ENCODE measurements around the gene PROX2.

The PROX2 gene

GRCh38 chr14:74908861-74909341, 33.0 kb upstream of the PROX2 start:
- DNase-seq (ENCODE audit: low spot score), result no peak

GRCh38 chr14:74907744-74908143, 31.8 kb upstream of the PROX2 start:
- no peak for DNase-seq (ENCODE audit: low spot score)

GRCh38 chr14:74906925-74907521, 31.1 kb upstream of the PROX2 start:
- DNase-seq (ENCODE audit: low spot score), result no peak

GRCh38 chr14:74905595-74906142, 29.7 kb upstream of the PROX2 start:
- peak; percentile 79 for DNase-seq (ENCODE audit: low spot score)

- DNase-seq (ENCODE audit: low spot score), result no peak
These were observed 28.9 kb upstream of the PROX2 start for GRCh38 chr14:74904635-74905503.

GRCh38 chr14:74902941-74903705, 27.2 kb upstream of the PROX2 start:
- DNase-seq (ENCODE audit: low spot score), result no peak

- no peak for DNase-seq (ENCODE audit: low spot score)
These were observed 22.7 kb upstream of the PROX2 start for GRCh38 chr14:74898694-74899093.

GRCh38 chr14:74898083-74898482, 22.1 kb upstream of the PROX2 start:
- DNase-seq (ENCODE audit: low spot score), result no peak

- DNase-seq (ENCODE audit: low spot score), result no peak
These were observed 21.7 kb upstream of the PROX2 start for GRCh38 chr14:74897642-74898041.

- no peak for DNase-seq (ENCODE audit: low spot score)
These were observed 20.5 kb upstream of the PROX2 start for GRCh38 chr14:74896400-74896799.

- DNase-seq (ENCODE audit: low spot score), result no peak
These were observed 17.7 kb upstream of the PROX2 start for GRCh38 chr14:74893614-74894091.

GRCh38 chr14:74892745-74893144, 16.8 kb upstream of the PROX2 start:
- DNase-seq (ENCODE audit: low spot score), result no peak

- DNase-seq (ENCODE audit: low spot score), result no peak
These were observed 15.9 kb upstream of the PROX2 start for GRCh38 chr14:74891870-74892269.

- DNase-seq (ENCODE audit: low spot score), result no peak
These were observed 14.3 kb upstream of the PROX2 start for GRCh38 chr14:74890262-74890661.

- no peak for DNase-seq (ENCODE audit: low spot score)
These were observed 12.5 kb upstream of the PROX2 start for GRCh38 chr14:74888164-74889158.

- peak; percentile 87 for DNase-seq (ENCODE audit: low spot score)
These were observed 10.1 kb upstream of the PROX2 start for GRCh38 chr14:74886001-74886400.

- DNase-seq (ENCODE audit: low spot score), result peak; percentile 56
These were observed 6.4 kb upstream of the PROX2 start for GRCh38 chr14:74882103-74882920.

GRCh38 chr14:74881431-74882102, 5.6 kb upstream of the PROX2 start, which contains the start of gene DLST:
TSS of gene DLST (plus strand) at chr14:74881916. CDS start at chr14:74881954, 38 bp downstream.
- DNase-seq (ENCODE audit: low spot score), result peak; percentile 95

- DNase-seq (ENCODE audit: low spot score), result no peak
These were observed 3.7 kb upstream of the PROX2 start for GRCh38 chr14:74879427-74880182.
